ENCODE results near the gene MAP4K3.

MAP4K3 gene

DNA sequence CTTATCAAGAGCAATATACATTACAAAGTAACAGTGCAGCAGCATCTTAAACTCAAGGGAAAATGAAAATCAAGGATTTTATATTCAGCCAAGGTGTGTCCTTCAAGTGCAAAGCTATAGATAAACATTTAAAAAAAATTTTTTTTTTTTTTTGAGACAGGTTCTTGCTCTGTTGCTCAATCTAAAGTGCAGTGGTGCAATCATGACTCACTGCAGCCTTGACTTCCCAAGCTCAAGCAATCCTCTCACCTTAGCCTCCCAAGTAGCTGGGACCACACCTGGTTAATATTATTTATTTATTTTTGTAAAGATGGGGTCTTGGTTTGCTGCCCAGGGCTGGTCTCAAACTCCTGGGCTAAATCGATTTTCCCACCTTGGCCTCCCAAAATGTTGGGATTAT is 202.3 kb downstream of the MAP4K3 start:
- in situ Hi-C loops (cut with MboI; ENCODE audit: low sequenced_read_pairs, unreplicated experiment) = loop anchor here (5.0 kb wide), 1 partner anchor 287 kb away; no protein-coding TSS in a partner anchor
- TF ChIP-seq CTCF (IDR thresholded peaks at IDR 0.05; ENCODE audit: borderline replicate concordance, control extremely low read depth, extremely low read depth, insufficient read depth, missing control alignments) = no peak
- no peak for DNase-seq (ENCODE audit: low spot score)

DNA sequence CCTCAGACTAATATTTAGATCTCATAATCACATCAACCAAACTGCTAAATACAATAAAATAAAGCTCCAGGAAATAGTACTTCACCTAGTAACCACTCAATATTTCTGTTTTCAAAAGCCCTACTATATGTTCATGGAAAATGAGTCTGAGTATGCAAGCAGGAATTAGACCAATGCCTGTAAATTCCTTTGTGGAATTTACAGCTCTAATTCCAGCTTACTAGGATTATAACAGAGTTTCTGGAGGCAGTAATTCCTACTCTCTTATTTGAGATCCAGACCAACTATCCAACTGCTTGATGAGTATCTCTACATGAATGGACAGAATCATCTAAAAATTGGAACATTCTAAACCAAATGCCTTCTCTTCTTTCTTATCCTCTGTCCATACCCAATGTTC is 204.9 kb downstream of the MAP4K3 start:
- in situ Hi-C loops (cut with MboI; ENCODE audit: low sequenced_read_pairs, unreplicated experiment) = loop anchor here (5.0 kb wide), 1 partner anchor 285 kb away; no protein-coding TSS in a partner anchor
- TF ChIP-seq CTCF (IDR thresholded peaks at IDR 0.05; ENCODE audit: borderline replicate concordance, control extremely low read depth, extremely low read depth, insufficient read depth, missing control alignments) = no peak
- DNase-seq (ENCODE audit: low spot score) = no peak

DNA sequence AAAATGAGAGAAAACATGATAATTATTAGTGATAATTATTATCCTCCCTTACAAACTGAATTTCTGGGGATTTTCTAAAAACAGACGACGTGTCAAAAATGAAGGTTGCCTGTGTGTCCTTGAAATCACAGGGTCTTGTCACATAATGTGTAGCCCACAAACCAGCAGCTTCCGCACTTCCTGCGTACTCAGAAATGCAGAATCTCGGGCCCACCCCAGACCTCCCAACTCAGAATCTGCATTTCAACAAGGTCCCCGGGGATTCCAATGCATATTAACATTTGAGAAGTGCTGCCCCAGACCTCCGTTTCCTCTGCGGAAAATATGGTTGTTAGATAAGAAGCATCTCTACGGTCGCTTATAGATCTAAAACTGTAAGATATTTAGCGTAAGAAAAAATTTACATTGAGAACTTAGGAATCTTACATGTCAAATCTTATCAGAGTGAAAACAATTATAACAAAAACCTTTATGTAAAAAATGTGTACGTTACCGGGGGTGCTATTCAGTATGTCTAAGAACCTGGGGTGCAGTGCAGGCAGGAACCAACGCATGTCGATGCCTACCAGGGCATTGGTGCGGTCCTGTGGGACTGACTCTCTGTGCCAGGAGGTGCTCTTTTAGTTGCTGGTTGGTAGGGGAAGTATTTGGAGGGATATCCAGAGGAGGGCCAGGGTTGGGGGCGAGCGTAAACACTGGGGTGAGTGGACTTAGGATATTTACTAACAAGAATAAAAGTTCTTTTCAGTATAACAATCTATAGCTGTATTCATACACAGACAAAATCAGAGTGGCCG is 208.5 kb downstream of the MAP4K3 start:
- in situ Hi-C loops (cut with MboI; ENCODE audit: low sequenced_read_pairs, unreplicated experiment) = loop anchor here (10.0 kb wide), 2 partner anchors 104 to 154 kb away; partner anchors contain the start of gene SOS1
- no peak for DNase-seq (ENCODE audit: low spot score)
- TF ChIP-seq CTCF (IDR thresholded peaks at IDR 0.05; ENCODE audit: borderline replicate concordance, control extremely low read depth, extremely low read depth, insufficient read depth, missing control alignments) = no peak

GRCh38 chr2:39227628-39228412 is 209.3 kb downstream of the MAP4K3 start:
- DNase-seq (ENCODE audit: low spot score) = peak; percentile 72
- in situ Hi-C loops (cut with MboI; ENCODE audit: low sequenced_read_pairs, unreplicated experiment) = loop anchor here (10.0 kb wide), 2 partner anchors 103 to 153 kb away; partner anchors contain the start of gene SOS1
- peak; percentile 85 for TF ChIP-seq CTCF (IDR thresholded peaks at IDR 0.05; ENCODE audit: borderline replicate concordance, control extremely low read depth, extremely low read depth, insufficient read depth, missing control alignments)

- TF ChIP-seq CTCF (IDR thresholded peaks at IDR 0.05; ENCODE audit: borderline replicate concordance, control extremely low read depth, extremely low read depth, insufficient read depth, missing control alignments) = no peak
- in situ Hi-C loops (cut with MboI; ENCODE audit: low sequenced_read_pairs, unreplicated experiment) = loop anchor here (10.0 kb wide), 2 partner anchors 101 to 151 kb away; partner anchors contain the start of gene SOS1
- DNase-seq (ENCODE audit: low spot score) = peak; percentile 23
Observed at GRCh38 chr2:39225567-39225966, 211.5 kb downstream of the MAP4K3 start.

DNA sequence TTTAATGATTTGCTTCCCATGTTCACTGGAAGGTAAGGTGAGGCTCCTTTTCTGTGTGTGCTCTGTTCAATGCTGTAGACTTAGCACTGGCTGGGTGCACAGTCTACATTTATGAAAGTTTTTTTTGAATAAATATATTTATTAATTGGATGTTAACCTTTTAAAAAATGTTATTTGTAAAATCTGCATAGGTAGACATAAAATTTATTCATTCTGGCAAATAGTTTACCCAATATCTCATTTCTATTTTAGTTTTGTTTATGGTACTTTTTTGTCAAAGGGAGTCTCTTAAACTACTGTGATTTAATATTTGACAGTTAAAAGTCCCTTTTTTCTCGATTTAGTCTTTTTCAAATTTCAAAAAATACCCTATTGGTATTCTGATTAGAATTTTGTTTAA is 213.2 kb downstream of the MAP4K3 start:
- TF ChIP-seq CTCF (IDR thresholded peaks at IDR 0.05; ENCODE audit: borderline replicate concordance, control extremely low read depth, extremely low read depth, insufficient read depth, missing control alignments) = no peak
- in situ Hi-C loops (cut with MboI; ENCODE audit: low sequenced_read_pairs, unreplicated experiment) = loop anchor here (10.0 kb wide), 2 partner anchors 99 to 149 kb away; partner anchors contain the start of gene SOS1
- no peak for DNase-seq (ENCODE audit: low spot score)
